ENCODE results near the gene CCT3.

- TF ChIP-seq CTCF (conservative IDR thresholded peaks at IDR 0.05; ENCODE audit: low read depth in 2 of 2) (no peak), EZH2 (IDR thresholded peaks at IDR 0.05; ENCODE audit: low read depth, unreplicated experiment) (no peak), POLR2AphosphoS5 (IDR thresholded peaks at IDR 0.05; ENCODE audit: low read depth) (no peak), NANOG (IDR thresholded peaks at IDR 0.05; ENCODE audit: borderline replicate concordance) (no peak), ETS1 (IDR thresholded peaks at IDR 0.05) (no peak), EZH2phosphoT487 (IDR thresholded peaks at IDR 0.05; ENCODE audit: unreplicated experiment) (no peak)
Observed at GRCh38 chr1:156386134-156386901, 48.2 kb upstream of the CCT3 start.

Measured in GM23338 (cell line).